HG02763 (cell line): ENCODE measurements around the gene GJD2.

Experiments used
- ATAC-seq: cut with Tn5 transposase; IDR thresholded peaks from one replicate; pipeline ENCODE4 v1.9.1; 2021; ENCODE audit warnings: mild to moderate bottlenecking, moderate library complexity; ENCODE audit not compliant: unreplicated experiment

Gene GJD2

GRCh38 chr15:34754674-34755418 lies at the start of gene GJD2:
Gene GJD2 (minus strand): TSS chr15:34754998. CDS start chr15:34754488, 510 bp downstream.
- no peak for ATAC-seq

GRCh38 chr15:34804113-34804512 lies 49.3 kb upstream of the GJD2 start:
- ATAC-seq, result no peak

- no peak for ATAC-seq
Observed at GRCh38 chr15:34802803-34803750, 48.3 kb upstream of the GJD2 start.

DNA sequence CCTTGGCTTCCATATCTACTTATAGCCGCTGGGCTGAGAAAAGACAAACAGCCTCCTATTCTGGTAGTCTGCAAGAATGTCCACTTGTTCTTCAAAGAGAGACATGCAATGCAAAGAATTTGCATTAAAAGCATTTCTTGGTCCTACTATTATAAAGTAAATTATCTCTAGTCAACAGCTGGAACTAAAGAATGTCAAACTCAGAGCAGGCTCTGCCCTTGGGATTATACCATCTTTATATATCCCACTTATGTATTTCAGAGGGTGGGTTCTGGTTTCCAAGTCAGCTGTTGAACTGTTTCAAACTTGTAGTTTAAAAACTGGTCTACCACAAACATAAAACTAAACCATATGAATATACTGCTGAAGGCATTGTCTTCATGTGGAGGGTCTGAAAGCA lies 47.6 kb upstream of the GJD2 start:
- no peak for ATAC-seq

DNA sequence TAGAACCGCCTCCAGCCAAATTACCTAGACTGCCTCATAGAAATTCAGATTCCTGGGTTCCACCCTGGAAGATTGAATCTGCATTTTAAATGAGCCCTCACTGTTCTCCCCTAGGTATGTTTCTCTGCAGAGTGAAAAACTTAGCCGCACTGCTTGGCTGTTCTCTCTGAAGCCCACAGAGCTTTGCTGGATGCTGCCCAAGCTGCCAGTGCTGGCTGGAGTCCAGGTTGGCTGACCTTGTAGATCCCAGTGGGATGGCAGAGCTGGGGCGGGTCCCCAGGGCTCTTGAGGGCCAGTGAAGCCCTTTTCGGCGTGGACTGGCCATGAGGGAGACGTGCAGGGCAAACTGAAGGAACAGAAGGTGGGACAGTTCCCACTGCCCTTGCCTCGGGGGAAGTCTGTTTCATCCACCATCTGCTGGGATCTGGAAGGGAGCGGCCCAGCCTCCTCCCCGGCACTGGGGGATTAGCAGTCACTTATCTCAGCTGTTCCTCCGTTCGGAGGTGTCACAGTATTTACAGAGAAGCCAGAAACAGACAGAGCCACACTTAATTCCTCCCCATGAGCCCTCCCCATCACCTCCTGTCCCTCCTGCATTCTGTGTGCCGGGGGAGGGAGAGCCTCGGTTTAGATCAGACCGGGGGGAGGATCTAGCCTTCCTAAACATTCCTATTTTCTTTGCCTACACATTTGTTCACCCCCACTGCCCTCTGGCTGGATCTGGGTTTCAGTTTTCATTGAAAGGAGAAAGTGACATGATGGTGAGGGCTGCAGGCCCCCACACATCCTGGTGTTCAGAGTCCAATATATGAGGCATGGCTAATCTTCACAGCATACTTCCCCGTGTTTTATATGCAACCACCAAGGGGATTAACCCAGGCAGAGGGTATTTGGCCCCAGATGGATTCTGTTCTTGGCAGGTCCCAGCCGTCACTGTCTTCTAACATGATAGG lies 44.6 kb upstream of the GJD2 start:
- no peak for ATAC-seq

DNA sequence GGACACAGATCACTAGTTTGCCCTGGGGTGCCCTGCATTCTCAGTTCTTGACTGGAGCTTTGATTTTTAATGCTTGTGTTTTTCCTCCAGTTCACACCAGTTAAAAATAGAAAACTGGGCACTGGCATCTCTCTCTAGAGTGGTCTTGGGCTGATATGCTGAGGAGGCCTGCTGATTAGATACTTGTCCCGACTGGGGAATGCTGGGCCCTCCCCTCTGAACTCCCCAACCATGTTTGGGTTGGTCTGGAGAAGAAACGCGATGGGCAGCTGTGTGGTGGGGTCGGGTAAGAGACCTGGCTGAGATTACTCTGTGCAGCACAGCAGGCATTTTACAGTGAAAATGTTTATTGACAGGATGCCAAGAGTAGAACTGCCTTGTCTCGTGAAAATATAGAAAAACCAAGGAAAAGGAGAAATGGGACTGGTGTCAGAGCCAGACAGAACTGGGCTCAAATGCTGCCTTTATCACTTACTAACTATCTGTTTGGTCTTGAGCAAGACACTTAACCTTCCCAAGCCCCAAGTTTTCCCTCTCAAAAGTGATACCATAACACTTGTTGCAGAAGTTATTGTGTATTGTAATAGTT lies 42.1 kb upstream of the GJD2 start:
- no peak for ATAC-seq

DNA sequence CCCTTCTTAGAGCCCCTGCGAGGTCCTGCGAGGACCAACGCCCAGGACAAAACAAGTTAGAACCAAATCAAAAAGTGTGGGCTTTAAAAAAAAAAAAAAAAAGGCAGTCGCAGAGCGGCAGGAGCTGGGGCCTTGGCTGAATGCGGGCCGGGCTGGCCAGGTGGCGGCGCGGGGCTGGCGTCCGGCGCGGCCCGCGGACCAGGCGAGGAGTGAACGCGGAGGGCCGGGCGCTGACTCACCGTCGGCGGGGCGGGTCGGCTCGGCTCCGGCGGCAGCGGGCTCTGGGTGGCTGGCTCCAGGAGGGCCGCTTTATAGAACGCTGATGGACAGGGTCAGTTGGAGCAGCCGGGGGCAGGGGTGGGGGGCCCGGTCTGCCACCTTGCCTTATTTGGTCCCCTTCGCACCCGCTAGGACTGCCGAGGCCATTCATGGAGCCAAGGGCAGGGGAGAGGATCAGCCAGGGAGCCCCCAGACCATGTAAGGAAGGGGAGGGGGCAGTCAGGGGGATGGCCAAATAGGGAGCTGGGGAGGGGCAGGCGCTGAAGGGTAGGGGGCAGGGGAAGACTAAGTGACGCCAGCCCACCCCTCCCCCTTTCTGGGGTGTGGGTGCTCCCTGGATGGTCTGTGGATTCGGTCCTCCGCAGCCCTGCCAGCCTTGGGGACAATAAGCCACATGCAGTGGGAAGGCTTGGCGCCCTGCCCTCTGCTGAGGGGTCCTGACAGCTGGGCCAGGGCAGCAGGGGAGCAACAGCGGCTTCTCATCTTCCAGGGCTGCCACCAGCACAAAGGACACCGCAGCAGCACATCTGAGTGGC lies 40.7 kb upstream of the GJD2 start, which contains the start of gene ACTC1:
Gene ACTC1 (minus strand): TSS at position 283 of the 815 bp plus-strand sequence. CDS start 741 bp downstream, outside the sequence.
- ATAC-seq, result no peak

- no peak for ATAC-seq
Observed at GRCh38 chr15:34794590-34795206, 39.9 kb upstream of the GJD2 start.

GRCh38 chr15:34793901-34794300 lies 39.1 kb upstream of the GJD2 start:
- no peak for ATAC-seq

DNA sequence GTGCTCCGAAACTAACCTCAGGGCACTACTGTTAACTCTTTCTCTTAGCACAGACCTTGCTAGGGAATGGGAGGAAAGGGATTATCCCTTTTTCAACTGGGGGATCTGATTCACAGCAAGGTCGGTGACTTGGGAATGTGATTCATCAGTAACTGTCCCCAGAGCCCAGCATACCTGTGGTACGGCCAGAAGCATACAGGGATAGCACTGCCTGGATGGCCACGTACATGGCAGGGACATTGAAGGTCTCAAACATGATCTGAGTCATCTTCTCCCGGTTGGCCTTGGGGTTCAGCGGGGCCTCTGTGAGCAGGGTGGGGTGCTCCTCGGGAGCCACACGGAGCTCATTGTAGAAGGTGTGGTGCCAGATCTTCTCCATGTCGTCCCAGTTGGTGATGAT lies 38.3 kb upstream of the GJD2 start:
- no peak for ATAC-seq

GRCh38 chr15:34791701-34792100 lies 36.9 kb upstream of the GJD2 start:
- ATAC-seq, result no peak

DNA sequence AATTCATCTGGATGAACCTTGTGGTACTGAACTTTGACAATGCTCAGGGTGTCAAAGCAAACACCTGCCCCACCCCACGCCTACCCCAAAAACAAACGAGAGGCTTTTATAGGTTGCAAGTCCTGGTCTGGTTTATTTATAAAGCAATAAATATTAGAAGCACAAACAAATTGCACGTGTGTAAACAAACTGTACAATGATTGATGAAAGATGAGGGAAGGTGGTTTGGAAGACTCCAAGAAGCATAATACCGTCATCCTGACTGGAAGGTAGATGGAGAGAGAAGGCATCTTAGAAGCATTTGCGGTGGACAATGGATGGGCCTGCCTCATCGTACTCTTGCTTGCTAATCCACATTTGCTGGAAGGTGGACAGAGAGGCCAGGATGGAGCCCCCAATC lies 35.3 kb upstream of the GJD2 start:
- ATAC-seq, result no peak

DNA sequence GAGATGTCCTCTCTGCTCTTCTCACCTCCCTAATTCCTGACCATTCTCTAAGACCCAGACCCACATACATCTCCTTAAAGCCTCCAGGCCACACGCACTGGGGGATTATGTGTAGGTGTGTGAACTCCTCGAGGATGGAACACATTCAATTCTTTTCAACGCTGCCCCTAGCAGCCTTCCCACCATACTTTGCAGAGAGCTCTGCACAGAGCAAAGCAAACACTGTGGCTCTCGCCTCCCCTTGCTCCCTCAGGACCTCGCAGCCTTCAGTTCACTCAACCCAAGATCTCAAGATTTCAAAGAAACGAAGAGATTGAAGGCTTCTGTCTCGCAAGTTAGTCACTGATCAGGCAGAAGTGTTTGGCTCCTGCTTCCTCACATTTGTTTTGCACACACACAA lies 34.5 kb upstream of the GJD2 start:
- no peak for ATAC-seq

- no peak for ATAC-seq
Observed at GRCh38 chr15:34786206-34786605, 31.4 kb upstream of the GJD2 start.

GRCh38 chr15:34783991-34784390 lies 29.2 kb upstream of the GJD2 start:
- ATAC-seq, result no peak

DNA sequence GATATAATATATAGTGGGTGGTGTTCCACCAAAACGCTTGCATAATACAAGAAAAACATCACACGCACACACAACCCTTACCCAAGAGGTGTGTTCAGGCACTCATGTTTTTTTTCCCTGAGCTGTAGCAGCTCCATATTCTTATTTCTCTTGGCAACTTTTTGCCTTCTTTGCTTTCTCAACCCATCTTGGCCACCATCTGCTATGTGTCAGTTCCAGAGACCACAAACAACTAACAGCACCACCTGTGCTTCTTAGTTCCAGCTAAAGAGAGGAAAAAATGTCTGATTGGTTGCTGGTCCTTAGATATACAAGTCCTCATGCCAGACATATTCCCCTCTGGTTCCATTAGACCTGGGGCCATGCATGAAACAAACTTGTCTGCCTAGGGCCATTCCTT lies 28.6 kb upstream of the GJD2 start:
- no peak for ATAC-seq

GRCh38 chr15:34782901-34783300 lies 28.1 kb upstream of the GJD2 start:
- ATAC-seq, result no peak

- ATAC-seq, result no peak
Observed at GRCh38 chr15:34780725-34781124, 25.9 kb upstream of the GJD2 start.

DNA sequence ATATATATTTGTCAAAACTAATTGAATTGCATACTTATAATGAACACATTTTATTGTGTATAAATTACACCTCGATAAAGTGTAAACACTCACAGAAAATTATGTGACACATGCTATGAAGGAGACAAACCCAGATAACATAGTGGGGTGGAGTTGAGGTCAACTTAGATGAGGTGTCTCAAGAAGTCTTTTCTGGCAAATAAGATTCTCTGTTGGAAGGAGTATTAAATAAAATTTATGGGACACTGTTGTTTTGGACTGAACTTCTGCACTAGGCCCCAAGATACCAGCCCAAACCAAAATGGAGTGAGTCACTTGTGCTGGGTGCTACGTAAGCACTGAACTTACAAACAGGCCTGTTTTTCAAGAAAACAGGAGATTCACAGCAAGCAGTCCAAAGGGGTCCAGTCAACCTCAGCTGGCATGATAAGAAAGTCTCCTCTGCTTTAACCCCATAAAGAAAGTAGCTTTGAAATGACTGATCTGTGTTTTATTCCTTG lies 21.9 kb upstream of the GJD2 start:
- ATAC-seq, result no peak
